Articular chondrocyte of knee joint (primary cell): ENCODE results near the gene TMEM18. TPM values are rescaled to one million over a fixed set of nuclear protein-coding genes. Genes with fewer than 3 reads are reported as not detected.

Experiments used
- total RNA-seq: library from RNA; depleted of rRNA; stranded (reverse); fragments of >200 nt; gene quantifications from 2 replicates; pipeline ENCODE4 v1.2.3, GENCODE V29; 2012

Gene TMEM18
- 31.9 and 34.9 TPM in 2 replicates for total RNA-seq

DNA sequence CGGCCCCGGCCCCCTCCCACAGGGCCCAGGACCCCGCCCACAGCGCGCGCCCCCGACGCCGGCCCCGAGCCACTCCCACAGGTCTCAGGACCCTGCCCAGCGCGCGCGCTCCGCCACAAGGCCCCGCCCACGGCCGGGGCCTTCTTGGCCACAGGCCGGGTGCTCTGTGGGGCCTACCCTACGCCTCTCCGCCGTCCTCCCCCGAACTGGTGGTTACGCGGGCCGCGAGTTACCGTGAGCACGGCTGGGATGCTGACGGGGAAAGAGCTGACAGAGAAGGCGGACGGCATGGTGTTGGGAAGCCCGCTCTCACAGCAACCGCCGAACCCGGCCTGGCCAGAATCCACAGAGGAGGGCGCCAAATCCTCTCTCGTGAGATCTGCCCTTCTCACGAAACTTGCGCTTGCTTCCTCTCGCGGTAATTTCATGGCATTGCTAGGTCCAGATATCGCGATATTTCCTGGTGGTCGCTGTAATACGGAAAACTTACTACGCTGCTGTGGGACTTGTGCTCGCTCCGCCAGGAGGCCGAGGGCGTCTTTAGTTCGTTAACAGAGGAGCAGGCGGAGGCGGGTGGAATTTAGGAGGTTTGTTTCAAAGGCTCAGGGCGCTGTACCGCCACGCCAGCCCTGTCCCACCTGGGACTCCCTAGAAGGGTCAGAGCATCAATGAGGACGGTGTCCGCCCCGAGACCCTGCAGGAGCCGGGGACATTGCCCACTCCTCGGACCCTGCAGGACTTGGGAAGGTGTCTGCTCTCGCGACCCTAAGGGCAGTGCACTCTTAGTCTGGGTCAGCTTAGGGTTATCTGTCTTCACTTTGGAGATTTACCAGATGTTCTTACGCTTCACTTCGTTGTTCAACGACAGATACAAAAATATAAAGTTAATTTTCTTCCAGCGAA lies at the start of gene TMEM18:
Gene TMEM18 (minus strand): TSS at position 351 of the 903 bp plus-strand sequence. CDS start 61 bp downstream, at position 290.

